GM12875 (cell line): ENCODE measurements around the gene KLHL30.

Experiments
- H3K4me3 ChIP-seq: one replicate; pipeline ENCODE4 v1.5.1; 2011; ENCODE audit warnings: low read depth, low read length, control low read depth
- CTCF ChIP-seq: IDR thresholded peaks from 2 replicates; pipeline ENCODE4 v1.5.1; 2011; ENCODE audit warnings: low read depth, mild to moderate bottlenecking, control low read depth, inconsistent platforms, low read length, moderate library complexity, borderline replicate concordance; ENCODE audit not compliant: insufficient read depth

KLHL30 gene

GRCh38 chr2:238132463-238133450 is 5.7 kb upstream of the KLHL30 start:
- H3K4me3 ChIP-seq = no peak overlapping the region
- no peak for TF ChIP-seq CTCF

GRCh38 chr2:238133499-238134392 is 4.7 kb upstream of the KLHL30 start:
- TF ChIP-seq CTCF = 0 out of 2 replicates have a peak, but pooled peaks have one; percentile 2

GRCh38 chr2:238134393-238134785 is 4.1 kb upstream of the KLHL30 start:
- no peak for TF ChIP-seq CTCF
- no peak overlapping the region for H3K4me3 ChIP-seq

More at GRCh38 chr2:238133499-238134392, 4.7 kb upstream of the KLHL30 start:
- no peak overlapping the region for H3K4me3 ChIP-seq

- H3K4me3 ChIP-seq = no peak overlapping the region
- no peak for TF ChIP-seq CTCF
Measured at GRCh38 chr2:238135601-238136150, 2.8 kb upstream of the KLHL30 start.

GRCh38 chr2:238136820-238137537 is 1.5 kb upstream of the KLHL30 start:
- TF ChIP-seq CTCF = no peak
- no peak overlapping the region for H3K4me3 ChIP-seq

GRCh38 chr2:238137885-238138284 is 583 bp upstream of the KLHL30 start:
- TF ChIP-seq CTCF = no peak
- no peak overlapping the region for H3K4me3 ChIP-seq
